K562 (cell line): Measurements from ENCODE around the gene IL33. TPM values are rescaled to one million over a fixed set of nuclear protein-coding genes. Genes with fewer than 3 reads are reported as not detected.

Experiments used
- ATAC-seq: fragments of 200-7000 bp; cut with Tn5 transposase; 3 replicates; pipeline ENCODE4 v1.9.1; 2020; ENCODE audit warnings: moderate library complexity
- BruUV-seq: library from RNA; stranded (reverse); fragments of 400-500 nt; replicated peaks from 2 replicates; lab custom pipeline; 2021; lab: Mats Ljungman, UMichigan
- CTCF ChIA-PET: fragments of 300-600 bp; formaldehyde crosslinking; extraction: SDS; loops from one replicate; lab custom pipeline; 2021; ENCODE audit warnings: low intra/inter-chr PET ratio; lab: Yijun Ruan, JAX
- POLR2A ChIA-PET: fragments of 300-600, 350-650 bp; sonication (Branson Sonifier 250); formaldehyde crosslinking; extraction: SDS; loops from one replicate; lab custom pipeline; 2021; ENCODE audit warnings: antibody characterized with exemption, inconsistent platforms; lab: Yijun Ruan, JAX
- DNase-seq, 4 experiments: peaks; one replicate each; pipeline versions ENCODE4 v3.0.0 to v3.0.0-alpha.2; 2011 to 2018; ENCODE audit warnings: low spot score in 3 of 4, mixed read lengths in 3 of 4; ENCODE audit errors: extremely low read depth in 1 of 4
- FAIRE-seq: peaks from 2 replicates; lab custom pipeline; 2011; peaks lifted over from hg19 to GRCh38; lab: Jason Lieb, UNC
- H2AFZ ChIP-seq: 2 replicates; pipeline ENCODE4 v1.6.0; 2011; ENCODE audit warnings: low read depth, low read length, control low read depth, inconsistent platforms
- H3K27ac ChIP-seq: fragments of 200-600 bp; 3 replicates; pipeline ENCODE4 v1.8.0; 2011; ENCODE audit warnings: low read depth, mild to moderate bottlenecking, control low read depth, inconsistent platforms, low read length, moderate library complexity, mixed read lengths; ENCODE audit errors: extremely low read depth
- H3K27me3 ChIP-seq, 2 experiments: fragments of 300-600 bp in 1 of 2; 2 replicates in 1 of 2; 3 replicates in 1 of 2; pipeline versions ENCODE4 v1.6.0 to v1.8.0; 2011; ENCODE audit warnings: inconsistent platforms in 2 of 2, low read length in 2 of 2, mild to moderate bottlenecking in 1 of 2, mixed read lengths in 1 of 2, moderate library complexity in 1 of 2; ENCODE audit not compliant: control insufficient read depth in 2 of 2, insufficient read depth in 2 of 2
- H3K36me3 ChIP-seq: fragments of 300-600 bp; 3 replicates; pipeline ENCODE4 v1.8.0; 2011; ENCODE audit warnings: mild to moderate bottlenecking, low read length, inconsistent platforms; ENCODE audit not compliant: control insufficient read depth, insufficient read depth
- H3K4me1 ChIP-seq, 2 experiments: fragments of 200-600 bp in 1 of 2; replicated peaks in 1 of 2; 2 replicates in 1 of 2; 3 replicates in 1 of 2; pipeline versions ENCODE4 v1.5.1 to v1.8.0; 2011; ENCODE audit warnings: inconsistent platforms in 2 of 2, low read length in 2 of 2, mild to moderate bottlenecking in 1 of 2, mixed read lengths in 1 of 2, moderate library complexity in 1 of 2; ENCODE audit not compliant: control insufficient read depth in 2 of 2, insufficient read depth in 2 of 2
- H3K4me2 ChIP-seq: 2 replicates; pipeline ENCODE4 v1.6.1; 2011; ENCODE audit warnings: low read length, control low read depth, inconsistent platforms, mixed read lengths; ENCODE audit not compliant: insufficient read depth
- H3K4me3 ChIP-seq: fragments of 200-600 bp; sonication (generic), shearing (Covaris generic); 2 replicates; pipeline ENCODE4 v1.5.1; 2016; ENCODE audit warnings: control low read depth, inconsistent platforms
- H3K79me2 ChIP-seq: fragments of 200-600 bp; 3 replicates; pipeline ENCODE4 v1.8.0; 2011; ENCODE audit warnings: low read length, inconsistent platforms; ENCODE audit not compliant: control insufficient read depth, insufficient read depth
- H3K9ac ChIP-seq, 2 experiments: 2 replicates each; pipeline versions ENCODE4 v1.6.0 to v1.6.1; 2011; ENCODE audit warnings: low read depth in 2 of 2, low read length in 2 of 2, control low read depth in 1 of 2, inconsistent platforms in 1 of 2, mild to moderate bottlenecking in 1 of 2, mixed read lengths in 1 of 2; ENCODE audit not compliant: insufficient read depth in 1 of 2
- H3K9me1 ChIP-seq: one replicate; pipeline ENCODE4 v1.6.0; 2011; ENCODE audit warnings: inconsistent platforms, mild to moderate bottlenecking, low read length, moderate library complexity; ENCODE audit not compliant: control insufficient read depth, insufficient read depth
- H3K9me3 ChIP-seq: replicated peaks from 2 replicates; pipeline ENCODE4 v1.5.1; 2011; ENCODE audit warnings: low read depth, low read length, inconsistent platforms; ENCODE audit not compliant: control insufficient read depth, insufficient read depth
- H4K20me1 ChIP-seq: replicated peaks from 2 replicates; pipeline ENCODE4 v1.6.1; 2011; ENCODE audit warnings: low read length, inconsistent platforms, mixed read lengths; ENCODE audit not compliant: control insufficient read depth, insufficient read depth
- ADNP ChIP-seq: fragments of 200-800 bp; sonication (Bioruptor generic); IDR thresholded peaks from 2 replicates; pipeline ENCODE4 v1.6.1; 2016; ENCODE audit warnings: missing genetic modification characterization, missing compliant biosample characterization
- BCLAF1 ChIP-seq, 2 experiments: fragments of 450-650 bp in 1 of 2; IDR thresholded peaks; 2 replicates each; pipeline ENCODE4 v1.6.1; 2011 to 2017; ENCODE audit warnings: low read depth in 2 of 2, antibody characterized with exemption in 1 of 2, borderline replicate concordance in 1 of 2, low read length in 1 of 2, mild to moderate bottlenecking in 1 of 2, mixed read lengths in 1 of 2; ENCODE audit not compliant: control insufficient read depth in 1 of 2
- CHAMP1 ChIP-seq: fragments of 450-650 bp; IDR thresholded peaks from 2 replicates; pipeline ENCODE4 v1.6.1; 2016; ENCODE audit warnings: mild to moderate bottlenecking
- CXXC5 ChIP-seq: fragments of 250-450 bp; sonication (Bioruptor Pico); IDR thresholded peaks from 2 replicates; pipeline ENCODE4 v1.8.0; 2022; ENCODE audit warnings: inconsistent platforms, mild to moderate bottlenecking, moderate library complexity
- E2F6 ChIP-seq, 2 experiments: IDR thresholded peaks; 2 replicates each; pipeline ENCODE4 v1.6.1; 2011; ENCODE audit warnings: borderline replicate concordance in 1 of 2, control low read depth in 1 of 2, low read depth in 1 of 2, low read length in 1 of 2, mild to moderate bottlenecking in 1 of 2, mixed read lengths in 1 of 2, moderate library complexity in 1 of 2; ENCODE audit not compliant: insufficient read depth in 1 of 2, insufficient read length in 1 of 2, poor library complexity in 1 of 2, severe bottlenecking in 1 of 2; ENCODE audit errors: extremely low read depth in 1 of 2
- KLF16 ChIP-seq: IDR thresholded peaks from 2 replicates; pipeline ENCODE4 v1.6.1; 2016; ENCODE audit warnings: antibody characterized with exemption
- MYC ChIP-seq, 2 experiments: fragments of 250-450 bp in 1 of 2; sonication (Bioruptor Pico) in 1 of 2; IDR thresholded peaks; 2 replicates each; pipeline versions ENCODE4 v1.5.1 to v1.6.1; 2012 to 2021; ENCODE audit warnings: low read depth in 2 of 2, borderline replicate concordance in 1 of 2, improper control_type of control experiment in 1 of 2, low read length in 1 of 2, mild to moderate bottlenecking in 1 of 2, moderate library complexity in 1 of 2
- NCOA2 ChIP-seq, 2 experiments: fragments of 450-650 bp; IDR thresholded peaks; 2 replicates each; pipeline ENCODE4 v1.6.1; 2018; ENCODE audit warnings: mild to moderate bottlenecking in 2 of 2, moderate library complexity in 1 of 2; ENCODE audit not compliant: partially characterized antibody in 2 of 2
- PML ChIP-seq: IDR thresholded peaks from 2 replicates; pipeline ENCODE4 v1.6.1; 2012; ENCODE audit warnings: low read length, inconsistent platforms
- POLR2A ChIP-seq: fragments of 450-650 bp; conservative IDR thresholded peaks from 2 replicates; pipeline ENCODE4 v1.6.1; 2016
- ZBTB26 ChIP-seq: fragments of 450-650 bp; formaldehyde crosslinking; IDR thresholded peaks from 2 replicates; pipeline ENCODE4 v1.4.0; 2022; ENCODE audit warnings: missing genetic modification characterization
- ZNF140 ChIP-seq: fragments of 250-450 bp; sonication (Bioruptor Pico); IDR thresholded peaks from 2 replicates; pipeline ENCODE4 v1.8.0; 2021; ENCODE audit warnings: moderate library complexity, mild to moderate bottlenecking, inconsistent platforms
- in situ Hi-C: fragments of 300-500 bp; cut with MboI; formaldehyde crosslinking; loops from 4 replicates; pipeline ENCODE4 v1.15.0; 2018; ENCODE audit warnings: inconsistent platforms, mixed read lengths
- intact Hi-C: fragments of 100-400 bp; cut with micrococcal nuclease; formaldehyde crosslinking; loops from 2 replicates; pipeline ENCODE4 v1.14.2; 2022
- polyA plus RNA-seq, 8 experiments: library from polyadenylated mRNA; depleted of rRNA in 4 of 8; stranded (reverse) in 5 of 8; unstranded in 3 of 8; fragments of >200 nt; fragmentation: Nextera tagmentation in 2 of 8; fragmentation: Illumina TruSeq in 1 of 8; extraction: Ambion mirVana in 2 of 8; extraction: Trizol in 1 of 8; gene quantifications; 2 replicates each; pipeline versions ENCODE4 v1.2.1 to v1.2.3, GENCODE V29; 2011 to 2014; ENCODE audit warnings: inconsistent platforms in 1 of 8, missing spikeins in 1 of 8
- total RNA-seq, 7 experiments: library from RNA; depleted of rRNA in 6 of 7; stranded (reverse); fragments of >200 nt in 6 of 7; fragmentation: Illumina TruSeq in 2 of 7; extraction: Trizol in 2 of 7; gene quantifications; 2 replicates each; pipeline versions ENCODE4 v1.2.1 to v1.2.3, GENCODE V29; 2011 to 2021; ENCODE audit warnings: low replicate concordance in 1 of 7

Gene IL33
- total and polyA plus RNA-seq, 9 of the 15 experiments (the other 6 are each of a cell fraction or from before 2014, with no cell fraction given), result not detected

- Histone ChIP-seq H3K9me1 (no peaks in the 10 kb centered on the region), H3K27ac (no peak overlapping the region), H3K9me3 (no peaks in the 10 kb centered on the region), H3K27me3 (no peaks in the 10 kb centered on the region), H4K20me1 (no peaks in the 10 kb centered on the region), H3K4me1 (no peaks in the 10 kb centered on the region), H3K9ac (no peak overlapping the region), H3K36me3 (no peaks in the 10 kb centered on the region), H3K79me2 (no peaks in the 10 kb centered on the region), H3K4me2 (no peak overlapping the region), H2AFZ (no peak overlapping the region), H3K4me3 (no peak overlapping the region)
- CTCF ChIA-PET, result no interaction called here
- DNase-seq (no peak), FAIRE-seq (no peak), ATAC-seq (no peak)
- in situ Hi-C loops (no loop called here), intact Hi-C loops (no loop called here)
- POLR2A ChIA-PET, result no interaction called here
- no TSS peak for BruUV-seq
- TF ChIP-seq ZNF140, result no peak
- TF ChIP-seq ZBTB26 (CRISPR knock-in tag), result no peak
- no peak for TF ChIP-seq MYC (IDR thresholded peaks at IDR 0.05; ENCODE audit: low read depth, low read length)
- no peak for TF ChIP-seq MYC (CRISPR knock-in tag; IDR thresholded peaks at IDR 0.05; ENCODE audit: borderline replicate concordance, low read depth)
- no peak for TF ChIP-seq CXXC5
- TF ChIP-seq POLR2A, result no peak
- TF ChIP-seq BCLAF1 (IDR thresholded peaks at IDR 0.05; ENCODE audit: borderline replicate concordance in 1 of 2, control insufficient read depth in 1 of 2, low read depth in 2 of 2, low read length in 1 of 2), result no peak
- no peak for TF ChIP-seq NCOA2 (IDR thresholded peaks at IDR 0.05; ENCODE audit: partially characterized antibody in 2 of 2)
- no peak for TF ChIP-seq ADNP
- no peak for TF ChIP-seq E2F6 (IDR thresholded peaks at IDR 0.05; ENCODE audit: borderline replicate concordance in 1 of 2, extremely low read depth in 1 of 2, insufficient read depth in 1 of 2, insufficient read length in 1 of 2, low read depth in 1 of 2, low read length in 1 of 2, poor library complexity in 1 of 2, severe bottlenecking in 1 of 2)
- no peak for TF ChIP-seq CHAMP1
- TF ChIP-seq PML, result no peak
- no peak for TF ChIP-seq KLF16
Observed at GRCh38 chr9:6232336-6232945, 16.8 kb downstream of the IL33 start.
